Calu3 (cell line): Measurements from ENCODE around the gene PYGM. TPM values are rescaled to one million over a fixed set of nuclear protein-coding genes. Genes with fewer than 3 reads are reported as not detected.

Experiments
- BruUV-seq: library from RNA; stranded (reverse); fragments of 400-500 nt; replicated peaks from 2 replicates; lab custom pipeline; 2021; lab: Mats Ljungman, UMichigan
- CTCF ChIA-PET: fragments of 300-600 bp; sonication (Branson Sonifier 250); formaldehyde crosslinking; loops from one replicate; lab custom pipeline; 2022; ENCODE audit warnings: antibody characterized with exemption; lab: Charles Lee
- DNase-seq: peaks from one replicate; pipeline ENCODE4 v3.0.0; 2022
- H3K27ac Mint-ChIP-seq: one replicate; pipeline ENCODE4 v1.8.0; 2022; ENCODE audit warnings: mixed read lengths; ENCODE audit not compliant: unreplicated experiment
- H3K27me3 Mint-ChIP-seq: one replicate; pipeline ENCODE4 v1.8.0; 2022; ENCODE audit warnings: mixed read lengths; ENCODE audit not compliant: unreplicated experiment
- H3K36me3 Mint-ChIP-seq: one replicate; pipeline ENCODE4 v1.8.0; 2022; ENCODE audit warnings: mild to moderate bottlenecking, moderate library complexity, mixed read lengths; ENCODE audit not compliant: insufficient read depth, unreplicated experiment
- H3K4me1 Mint-ChIP-seq: one replicate; pipeline ENCODE4 v1.8.0; 2022; ENCODE audit warnings: mild to moderate bottlenecking, low read depth, mixed read lengths; ENCODE audit not compliant: unreplicated experiment
- H3K4me3 Mint-ChIP-seq: one replicate; pipeline ENCODE4 v1.8.0; 2022; ENCODE audit warnings: mild to moderate bottlenecking, low read depth, moderate library complexity, mixed read lengths; ENCODE audit not compliant: unreplicated experiment
- H3K9me3 Mint-ChIP-seq: one replicate; pipeline ENCODE4 v1.8.0; 2022; ENCODE audit warnings: low read depth, mixed read lengths; ENCODE audit not compliant: unreplicated experiment
- intact Hi-C: fragments of 100-400 bp; cut with micrococcal nuclease; formaldehyde crosslinking; loops from one replicate; pipeline ENCODE4 v1.10.0; 2022; ENCODE audit not compliant: unreplicated experiment
- total RNA-seq: library from RNA; stranded (reverse); gene quantifications from 2 replicates; pipeline ENCODE4 v1.2.3, GENCODE V29; 2022
- TF ChIP-seq, protein P1 (sequence below): fragments of 200-600 bp; IDR thresholded peaks from one replicate; pipeline ENCODE4 v1.8.0; 2022; ENCODE audit warnings: antibody characterized with exemption; ENCODE audit not compliant: unreplicated experiment

PYGM gene
- total RNA-seq, 1 experiment from 2014 or later = 1.4 TPM

DNA sequence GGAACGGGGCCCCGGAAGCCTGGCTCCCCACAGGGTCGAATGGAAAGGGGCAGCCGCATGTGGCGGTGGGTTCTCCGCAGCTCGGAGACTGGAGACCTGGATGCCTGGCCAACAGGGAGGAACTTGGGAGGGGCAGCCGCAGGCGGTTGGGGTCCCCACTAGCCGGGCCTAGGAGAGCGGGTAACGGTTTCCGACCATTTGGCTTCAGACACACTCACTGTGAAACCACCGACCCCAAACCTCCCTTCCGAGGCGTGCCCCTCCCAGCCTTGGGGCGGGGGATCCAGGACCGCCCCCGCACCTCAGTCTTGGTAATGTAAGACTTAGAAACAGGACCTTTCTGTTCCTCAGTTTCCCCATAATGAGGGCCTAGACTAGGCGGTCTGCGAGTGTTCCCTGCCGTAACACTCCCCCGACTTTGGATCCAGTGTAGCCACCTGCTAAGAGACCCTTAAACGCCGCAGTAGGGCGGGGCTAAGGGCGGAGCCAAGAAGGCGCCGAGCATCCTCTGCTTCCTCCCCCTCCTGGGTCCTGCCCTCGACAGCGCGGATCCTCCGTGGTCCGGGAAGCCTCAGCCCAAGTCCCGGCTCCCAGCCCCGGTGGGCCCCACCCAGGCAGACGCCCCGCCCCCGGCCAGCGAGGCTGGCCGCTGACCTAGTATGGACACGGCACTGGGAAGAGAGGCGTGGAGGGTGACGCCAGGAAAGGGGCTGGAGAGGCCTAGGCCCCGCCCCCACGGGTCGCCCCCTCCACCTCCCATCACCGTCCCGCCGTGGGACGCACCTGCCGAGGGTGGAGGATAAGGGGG is 14.0 kb downstream of the PYGM start:
- CTCF ChIA-PET = no interaction called here
- peaks cover 66% of the 10 kb centered on the region for H3K27me3 Mint-ChIP-seq
- H3K4me1 Mint-ChIP-seq = peaks cover 10% of the 10 kb centered on the region
- H3K36me3 Mint-ChIP-seq = peaks cover 11% of the 10 kb centered on the region
- no peak overlapping the region for H3K27ac Mint-ChIP-seq
- no TSS peak for BruUV-seq
- no peaks in the 10 kb centered on the region for H3K9me3 Mint-ChIP-seq
- intact Hi-C loops = no loop called here
- DNase-seq = no peak
- no peak overlapping the region for H3K4me3 Mint-ChIP-seq
- TF ChIP-seq, protein P1, sequence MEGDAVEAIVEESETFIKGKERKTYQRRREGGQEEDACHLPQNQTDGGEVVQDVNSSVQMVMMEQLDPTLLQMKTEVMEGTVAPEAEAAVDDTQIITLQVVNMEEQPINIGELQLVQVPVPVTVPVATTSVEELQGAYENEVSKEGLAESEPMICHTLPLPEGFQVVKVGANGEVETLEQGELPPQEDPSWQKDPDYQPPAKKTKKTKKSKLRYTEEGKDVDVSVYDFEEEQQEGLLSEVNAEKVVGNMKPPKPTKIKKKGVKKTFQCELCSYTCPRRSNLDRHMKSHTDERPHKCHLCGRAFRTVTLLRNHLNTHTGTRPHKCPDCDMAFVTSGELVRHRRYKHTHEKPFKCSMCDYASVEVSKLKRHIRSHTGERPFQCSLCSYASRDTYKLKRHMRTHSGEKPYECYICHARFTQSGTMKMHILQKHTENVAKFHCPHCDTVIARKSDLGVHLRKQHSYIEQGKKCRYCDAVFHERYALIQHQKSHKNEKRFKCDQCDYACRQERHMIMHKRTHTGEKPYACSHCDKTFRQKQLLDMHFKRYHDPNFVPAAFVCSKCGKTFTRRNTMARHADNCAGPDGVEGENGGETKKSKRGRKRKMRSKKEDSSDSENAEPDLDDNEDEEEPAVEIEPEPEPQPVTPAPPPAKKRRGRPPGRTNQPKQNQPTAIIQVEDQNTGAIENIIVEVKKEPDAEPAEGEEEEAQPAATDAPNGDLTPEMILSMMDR = no peak

DNA sequence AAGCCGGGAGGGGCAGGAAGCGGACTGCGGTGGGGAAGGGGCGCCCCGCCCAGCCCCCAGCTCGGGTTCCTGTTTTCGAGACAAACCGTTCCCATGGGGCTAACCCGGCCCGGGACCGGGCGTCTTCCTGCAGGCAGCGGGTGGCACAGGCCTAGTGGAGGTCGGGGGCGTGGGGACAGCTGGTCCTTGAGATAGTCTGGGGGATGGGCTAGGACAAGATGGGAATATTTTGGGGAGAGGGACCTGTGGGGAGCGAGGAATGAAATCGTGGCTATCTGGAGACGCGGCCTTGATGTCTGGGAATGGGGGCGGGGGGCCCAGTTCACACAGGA is 14.6 kb downstream of the PYGM start:
- no peaks in the 10 kb centered on the region for H3K9me3 Mint-ChIP-seq
- BruUV-seq = no TSS peak
- CTCF ChIA-PET = no interaction called here
- H3K4me1 Mint-ChIP-seq = peaks cover 10% of the 10 kb centered on the region
- no peak for DNase-seq
- no peak overlapping the region for H3K4me3 Mint-ChIP-seq
- no peak overlapping the region for H3K27ac Mint-ChIP-seq
- H3K27me3 Mint-ChIP-seq = peaks cover 72% of the 10 kb centered on the region
- intact Hi-C loops = no loop called here
- TF ChIP-seq, protein P1 = no peak
- peaks cover 11% of the 10 kb centered on the region for H3K36me3 Mint-ChIP-seq

DNA sequence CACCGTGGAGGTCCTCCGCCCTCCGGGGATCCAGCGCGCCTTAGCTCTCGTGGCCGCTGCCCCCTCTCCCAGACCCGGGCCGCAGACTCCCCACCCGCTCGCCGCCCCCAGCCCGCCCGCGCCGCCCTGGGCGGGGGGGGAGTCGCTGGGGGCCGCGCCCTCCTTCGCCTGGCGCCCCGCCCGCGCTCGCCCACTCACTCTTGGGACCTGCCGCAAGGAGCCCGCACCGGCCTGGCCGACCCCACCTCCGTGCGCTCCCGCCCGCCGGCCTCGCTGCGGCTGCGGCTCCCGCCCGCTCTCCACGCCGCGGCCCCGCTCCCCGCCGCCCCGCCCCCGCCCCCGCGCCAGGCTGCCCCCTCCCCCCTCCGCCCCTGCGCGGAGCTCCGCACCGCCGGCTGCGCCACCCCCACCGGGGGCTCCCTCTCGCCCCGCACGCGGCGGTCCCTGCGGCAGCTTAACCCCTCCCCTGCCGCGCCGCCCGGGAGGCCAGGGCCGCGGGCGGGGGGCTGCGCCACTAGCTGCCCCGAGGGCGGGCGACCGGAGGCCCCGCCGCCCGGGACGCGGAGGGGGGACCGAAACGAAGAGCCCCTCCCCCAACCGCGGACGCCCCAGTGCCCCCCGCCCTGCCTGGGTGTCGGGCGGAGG is 15.1 kb downstream of the PYGM start:
- BruUV-seq = no TSS peak
- Mint-ChIP-seq H3K36me3 (peaks cover 11% of the 10 kb centered on the region), H3K27ac (no peak overlapping the region), H3K4me1 (peaks cover 10% of the 10 kb centered on the region), H3K27me3 (peaks cover 76% of the 10 kb centered on the region), H3K4me3 (peak overlapping the region; percentile 63), H3K9me3 (no peaks in the 10 kb centered on the region)
- intact Hi-C loops = no loop called here
- TF ChIP-seq, protein P1 = no peak
- CTCF ChIA-PET = no interaction called here
- DNase-seq = no peak

DNA sequence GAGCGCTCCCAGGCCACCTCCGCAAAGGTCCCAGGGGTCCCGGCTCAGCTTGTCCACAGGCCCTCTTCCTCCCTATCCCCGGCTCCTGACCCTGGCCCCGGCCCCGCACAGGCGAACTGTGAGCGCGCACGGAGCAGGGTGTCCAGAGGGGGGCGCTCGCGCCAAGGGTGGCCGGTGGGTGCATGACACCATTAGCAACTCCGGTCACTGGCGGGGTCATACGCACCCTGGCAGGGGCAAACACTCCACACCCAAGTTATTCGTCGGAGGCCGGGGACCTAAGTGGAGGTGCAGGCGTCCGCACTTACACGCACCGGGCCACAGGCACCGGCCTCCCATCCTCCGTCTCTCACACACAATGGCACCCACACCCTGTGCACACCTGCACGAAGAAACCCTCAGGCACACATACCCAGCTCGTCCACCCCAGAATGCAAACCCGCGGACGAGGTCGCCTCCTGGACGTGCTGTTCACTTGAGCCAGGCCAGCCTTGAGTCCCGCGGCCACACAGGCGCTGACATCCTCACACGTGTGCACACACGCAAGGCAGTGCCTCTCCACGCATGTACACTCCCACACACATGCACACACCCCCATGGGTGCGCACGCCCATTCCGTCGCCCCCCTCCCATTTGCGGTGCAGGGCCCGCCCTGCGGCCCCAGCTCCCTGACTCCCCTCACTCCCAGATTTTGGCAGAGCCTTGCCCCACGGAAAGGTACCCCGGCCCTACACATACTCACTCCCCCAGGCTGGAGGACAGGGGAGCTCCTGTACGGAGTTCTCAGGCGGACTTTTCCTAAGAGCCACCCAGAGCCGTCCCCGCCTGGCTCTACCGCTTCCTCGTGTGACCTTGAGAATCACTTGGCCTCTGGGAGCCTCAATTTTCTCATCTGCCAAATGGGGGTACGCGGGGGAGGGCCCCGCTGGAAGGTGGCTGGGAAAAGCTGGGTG is 15.9 kb downstream of the PYGM start, which contains the start of gene RASGRP2:
RASGRP2 (minus strand) TSS at position 552 of the 953 bp plus-strand sequence. CDS start 1,276 bp downstream, outside the sequence.
- peak within 1 kb of the TSS; percentile 63 for H3K4me3 Mint-ChIP-seq
- BruUV-seq = no TSS peak
- intact Hi-C loops = no loop called here
- peaks cover 10% of the 10 kb centered on the region for H3K4me1 Mint-ChIP-seq
- H3K36me3 Mint-ChIP-seq = peaks cover 11% of the 10 kb centered on the region
- DNase-seq = peak; percentile 65
- CTCF ChIA-PET = no interaction called here
- no peak within 1 kb of the TSS for H3K27ac Mint-ChIP-seq
- no peaks in the 10 kb centered on the region for H3K9me3 Mint-ChIP-seq
- H3K27me3 Mint-ChIP-seq = peaks cover 84% of the 10 kb centered on the region
- TF ChIP-seq, protein P1 = peak; percentile 44
